HEK293 (cell line): Measurements from ENCODE around the gene AGAP1.

ENCODE experiments used
- CTCF ChIA-PET: fragments of 350-600 bp; formaldehyde crosslinking; extraction: SDS; loops from one replicate; lab custom pipeline; 2021; ENCODE audit warnings: antibody characterized with exemption; lab: Yijun Ruan, JAX
- POLR2A ChIA-PET: fragments of 300-600 bp; formaldehyde crosslinking; extraction: SDS; loops from one replicate; lab custom pipeline; 2020; ENCODE audit warnings: antibody characterized with exemption, inconsistent platforms; lab: Yijun Ruan, JAX
- H3K27ac ChIP-seq: fragments of 200-500 bp; sonication (Bioruptor generic); 2 replicates; pipeline ENCODE4 v1.5.1; 2014; ENCODE audit warnings: low read depth, low read length, control low read depth, inconsistent platforms; ENCODE audit errors: extremely low read depth
- H3K36me3 ChIP-seq, 2 experiments: fragments of 200-500 bp in 1 of 2; sonication (Bioruptor generic) in 1 of 2; 1 replicate in 1 of 2; 2 replicates in 1 of 2; pipeline ENCODE4 v1.5.1; 2014 to 2017; ENCODE audit warnings: inconsistent platforms in 2 of 2, low read length in 2 of 2; ENCODE audit not compliant: control insufficient read depth in 2 of 2, insufficient read depth in 1 of 2
- H3K4me1 ChIP-seq: fragments of 200-500 bp; sonication (Bioruptor generic); 2 replicates; pipeline ENCODE4 v1.5.1; 2014; ENCODE audit warnings: mild to moderate bottlenecking, low read length, inconsistent platforms; ENCODE audit not compliant: control insufficient read depth, insufficient read depth
- H3K4me3 ChIP-seq: 2 replicates; pipeline ENCODE4 v1.5.1; 2011; ENCODE audit warnings: low read depth, mild to moderate bottlenecking, control low read depth, low read length, moderate library complexity
- H3K9me3 ChIP-seq: fragments of 200-500 bp; sonication (Bioruptor generic); 2 replicates; pipeline ENCODE4 v1.5.1; 2014; ENCODE audit warnings: low read depth, low read length, inconsistent platforms; ENCODE audit not compliant: control insufficient read depth, insufficient read depth
- HOXD13 ChIP-seq: sonication (generic); formaldehyde crosslinking; IDR thresholded peaks from 2 replicates; pipeline ENCODE4 v1.8.0; 2022; ENCODE audit warnings: missing genetic modification reagents, borderline replicate concordance
- KLF16 ChIP-seq: fragments of 450-650 bp; formaldehyde crosslinking; IDR thresholded peaks from 2 replicates; pipeline ENCODE4 v1.5.1; 2017; ENCODE audit warnings: missing biosample characterization, missing genetic modification characterization
- KLF9 ChIP-seq: fragments of 450-650 bp; formaldehyde crosslinking; IDR thresholded peaks from 2 replicates; pipeline ENCODE4 v1.5.1; 2016; ENCODE audit warnings: missing biosample characterization, missing genetic modification characterization, low read depth
- RBAK ChIP-seq: fragments of 450-650 bp; formaldehyde crosslinking; IDR thresholded peaks from 2 replicates; pipeline ENCODE4 v1.5.1; 2016; ENCODE audit warnings: missing biosample characterization, missing genetic modification characterization
- SALL2 ChIP-seq: fragments of 450-650 bp; formaldehyde crosslinking; IDR thresholded peaks from 2 replicates; pipeline ENCODE4 v1.5.0; 2017; ENCODE audit warnings: missing biosample characterization, mild to moderate bottlenecking, missing genetic modification characterization, borderline replicate concordance
- TCF7L2 ChIP-seq: IDR thresholded peaks from 2 replicates; pipeline ENCODE4 v1.6.1; 2011; ENCODE audit warnings: low read depth, mild to moderate bottlenecking, inconsistent platforms, low read length, moderate library complexity, borderline replicate concordance
- TRIM28 ChIP-seq: IDR thresholded peaks from 2 replicates; pipeline ENCODE4 v1.6.1; 2011; ENCODE audit warnings: low read length, control low read depth, borderline replicate concordance
- ZFP41 ChIP-seq: fragments of 450-650 bp; formaldehyde crosslinking; IDR thresholded peaks from 2 replicates; pipeline ENCODE4 v1.5.1; 2016; ENCODE audit warnings: missing biosample characterization, missing genetic modification characterization, borderline replicate concordance
- ZNF155 ChIP-seq: fragments of 450-650 bp; formaldehyde crosslinking; IDR thresholded peaks from 2 replicates; pipeline ENCODE4 v1.5.1; 2016; ENCODE audit warnings: missing biosample characterization, missing genetic modification characterization
- ZNF223 ChIP-seq: fragments of 450-650 bp; formaldehyde crosslinking; IDR thresholded peaks from 2 replicates; pipeline ENCODE4 v1.5.1; 2016; ENCODE audit warnings: missing biosample characterization, missing genetic modification characterization
- ZNF23 ChIP-seq: fragments of 450-650 bp; formaldehyde crosslinking; IDR thresholded peaks from 2 replicates; pipeline ENCODE4 v1.5.1; 2016; ENCODE audit warnings: missing biosample characterization, missing genetic modification characterization, borderline replicate concordance
- ZNF423 ChIP-seq: fragments of 450-650 bp; formaldehyde crosslinking; IDR thresholded peaks from 2 replicates; pipeline ENCODE4 v1.5.1; 2016; ENCODE audit warnings: missing biosample characterization, missing genetic modification characterization
- ZNF555 ChIP-seq: fragments of 450-650 bp; formaldehyde crosslinking; conservative IDR thresholded peaks from 2 replicates; pipeline ENCODE4 v1.5.1; 2017; ENCODE audit warnings: missing biosample characterization, mild to moderate bottlenecking, missing genetic modification characterization, inconsistent platforms
- ZNF610 ChIP-seq: fragments of 450-650 bp; formaldehyde crosslinking; IDR thresholded peaks from 2 replicates; pipeline ENCODE4 v1.5.1; 2016; ENCODE audit warnings: missing biosample characterization, missing genetic modification characterization, borderline replicate concordance
- ZNF621 ChIP-seq: fragments of 450-650 bp; formaldehyde crosslinking; IDR thresholded peaks from 2 replicates; pipeline ENCODE4 v1.5.1; 2017; ENCODE audit warnings: missing biosample characterization, missing genetic modification characterization
- ZNF664 ChIP-seq: fragments of 450-650 bp; formaldehyde crosslinking; IDR thresholded peaks from 2 replicates; pipeline ENCODE4 v1.5.1; 2016; ENCODE audit warnings: missing biosample characterization, missing genetic modification characterization
- ZNF670 ChIP-seq: fragments of 450-650 bp; formaldehyde crosslinking; IDR thresholded peaks from 2 replicates; pipeline ENCODE4 v1.5.1; 2016; ENCODE audit warnings: missing biosample characterization, missing genetic modification characterization, low read depth
- ZNF792 ChIP-seq: fragments of 450-650 bp; formaldehyde crosslinking; IDR thresholded peaks from 2 replicates; pipeline ENCODE4 v1.5.1; 2016; ENCODE audit warnings: missing biosample characterization, missing genetic modification characterization
- ZNF830 ChIP-seq: fragments of 450-650 bp; IDR thresholded peaks from 2 replicates; pipeline ENCODE4 v1.5.0; 2018; ENCODE audit warnings: missing biosample characterization, missing genetic modification characterization, low read depth, mild to moderate bottlenecking, moderate library complexity
- ZNF837 ChIP-seq: fragments of 450-650 bp; formaldehyde crosslinking; IDR thresholded peaks from 2 replicates; pipeline ENCODE4 v1.5.1; 2016; ENCODE audit warnings: missing biosample characterization, missing genetic modification characterization
- ZNF843 ChIP-seq: fragments of 450-650 bp; formaldehyde crosslinking; IDR thresholded peaks from 2 replicates; pipeline ENCODE4 v1.5.1; 2016; ENCODE audit warnings: missing biosample characterization, missing genetic modification characterization
- ZXDB ChIP-seq: fragments of 450-650 bp; formaldehyde crosslinking; IDR thresholded peaks from 2 replicates; pipeline ENCODE4 v1.5.1; 2016; ENCODE audit warnings: missing biosample characterization, missing genetic modification characterization
- TF ChIP-seq, protein P1 (sequence below): fragments of 450-650 bp; formaldehyde crosslinking; IDR thresholded peaks from 2 replicates; pipeline ENCODE4; 2016; ENCODE audit warnings: missing biosample characterization, missing genetic modification characterization
- TF ChIP-seq, protein P2 (sequence below): fragments of 450-650 bp; formaldehyde crosslinking; IDR thresholded peaks from 2 replicates; pipeline ENCODE4 v1.5.1; 2016; ENCODE audit warnings: missing biosample characterization, missing genetic modification characterization
- TF ChIP-seq, protein P3 (sequence below): fragments of 450-650 bp; formaldehyde crosslinking; IDR thresholded peaks from 2 replicates; pipeline ENCODE4 v1.5.1; 2016; ENCODE audit warnings: missing biosample characterization, missing genetic modification characterization, borderline replicate concordance

Gene AGAP1

DNA sequence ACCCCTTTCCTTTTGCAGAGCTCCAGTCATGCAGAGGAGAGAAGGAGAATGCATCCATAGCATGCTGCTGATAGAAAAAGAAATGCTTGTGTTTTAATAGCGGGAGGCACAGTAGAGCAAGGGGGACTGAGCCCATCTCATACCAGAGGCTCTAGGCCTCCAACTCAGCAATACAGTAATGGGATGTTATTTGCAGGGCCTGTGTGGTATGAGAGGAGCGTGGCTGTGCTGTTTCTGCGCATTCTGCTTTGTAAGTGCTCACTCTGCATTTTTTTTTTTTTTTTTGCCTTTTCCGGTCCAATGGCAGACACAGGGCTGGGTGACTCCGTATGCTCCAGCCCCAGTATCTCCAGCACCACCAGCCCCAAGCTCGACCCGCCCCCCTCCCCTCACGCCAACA, 474.3 kb downstream of the AGAP1 start (continued):
- TF ChIP-seq, protein P1, sequence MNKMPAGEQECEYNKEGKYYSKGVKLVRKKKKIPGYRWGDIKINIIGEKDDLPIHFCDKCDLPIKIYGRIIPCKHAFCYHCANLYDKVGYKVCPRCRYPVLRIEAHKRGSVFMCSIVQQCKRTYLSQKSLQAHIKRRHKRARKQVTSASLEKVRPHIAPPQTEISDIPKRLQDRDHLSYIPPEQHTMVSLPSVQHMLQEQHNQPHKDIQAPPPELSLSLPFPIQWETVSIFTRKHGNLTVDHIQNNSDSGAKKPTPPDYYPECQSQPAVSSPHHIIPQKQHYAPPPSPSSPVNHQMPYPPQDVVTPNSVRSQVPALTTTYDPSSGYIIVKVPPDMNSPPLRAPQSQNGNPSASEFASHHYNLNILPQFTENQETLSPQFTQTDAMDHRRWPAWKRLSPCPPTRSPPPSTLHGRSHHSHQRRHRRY (tag by site-specific recombination), result no peak
- TF ChIP-seq RBAK (no peak), ZNF670 (tag by site-specific recombination) (no peak), KLF16 (tag by site-specific recombination) (no peak)

DNA sequence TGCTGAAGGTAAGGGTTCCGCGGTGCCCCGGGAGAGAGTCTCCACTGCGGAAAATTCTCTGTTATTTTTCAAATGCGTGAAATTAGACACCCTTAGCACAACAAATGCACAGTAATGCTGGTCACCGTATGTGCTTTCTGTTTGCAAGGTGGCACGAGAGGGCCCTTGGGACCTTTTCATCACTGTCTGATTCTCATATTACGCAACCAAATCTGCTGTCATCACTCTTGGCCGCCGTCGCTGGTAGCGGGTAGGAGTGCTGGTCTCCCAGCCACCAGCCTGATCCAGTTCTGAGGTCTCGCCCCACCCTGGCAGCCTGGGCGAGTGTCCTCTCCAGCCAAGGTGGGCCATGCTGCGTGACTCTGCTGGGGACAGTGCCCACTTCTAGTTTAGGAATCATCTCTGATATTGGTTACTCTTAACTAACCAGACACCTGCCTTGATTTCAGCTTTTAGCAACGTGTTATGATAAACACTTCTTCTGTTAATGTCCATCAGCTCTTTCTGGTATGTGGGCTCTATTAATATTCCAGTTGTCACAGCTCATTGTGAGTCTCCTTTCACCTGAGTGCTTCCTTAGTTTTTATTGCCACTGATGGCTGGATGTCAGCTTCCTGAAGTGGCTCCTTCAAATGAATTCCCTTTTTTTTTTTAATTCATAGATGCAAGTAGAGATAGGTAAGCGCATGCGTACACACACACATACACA, 474.9 kb downstream of the AGAP1 start:
- POLR2A ChIA-PET, result no interaction called here

DNA sequence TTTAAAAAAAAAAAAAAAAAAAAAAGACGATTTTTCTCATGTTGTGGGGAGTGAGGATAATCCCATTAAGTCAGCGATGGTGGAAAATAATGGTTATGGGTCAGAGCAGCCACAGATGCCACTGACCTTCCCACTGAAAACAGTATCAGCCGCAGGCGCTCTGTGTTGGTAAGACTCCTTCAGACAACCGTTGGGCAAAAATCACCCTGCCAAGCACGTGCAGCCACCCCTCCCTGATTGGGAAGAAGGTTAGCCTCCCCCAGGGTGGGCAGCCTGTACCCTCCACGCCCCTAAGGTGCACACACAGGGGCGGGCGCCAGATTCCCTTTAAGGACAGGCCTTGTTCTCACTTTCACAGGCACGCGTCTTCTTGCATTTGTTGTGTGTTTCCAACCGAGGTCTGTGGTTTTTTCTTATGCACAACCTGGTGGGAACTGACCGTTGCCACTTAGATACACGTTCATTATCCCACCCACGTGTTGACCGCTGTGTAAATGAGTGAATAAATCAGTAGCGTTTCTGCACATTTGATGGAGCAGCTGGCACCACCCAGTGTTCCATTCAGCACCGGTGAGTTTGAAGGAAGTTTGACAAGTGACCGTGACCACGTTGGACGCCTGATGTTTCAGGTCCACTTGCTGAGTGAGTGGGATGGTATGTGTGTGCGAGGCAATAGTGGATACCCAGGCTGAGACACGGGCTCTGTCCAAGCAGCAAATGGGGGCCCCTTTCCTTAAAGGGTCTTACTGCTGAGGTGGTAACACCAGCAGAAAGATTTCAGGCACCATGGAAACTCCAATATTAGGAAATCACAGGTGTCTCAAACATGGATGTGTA, 476.6 kb downstream of the AGAP1 start:
- no peaks in the 10 kb centered on the region for H3K9me3 ChIP-seq
- H3K4me3 ChIP-seq, result no peak overlapping the region
- TF ChIP-seq ZNF837 (no peak), ZNF621 (tag by site-specific recombination) (no peak), ZNF664 (tag by site-specific recombination) (no peak)
- CTCF ChIA-PET, result no interaction called here
- POLR2A ChIA-PET, result no interaction called here
- H3K36me3 ChIP-seq, result peaks cover 0 to 24% of the 10 kb centered on the region in 2 experiments; a peak in 2 of 3 replicates
- no peaks in the 10 kb centered on the region for H3K4me1 ChIP-seq
- H3K27ac ChIP-seq, result no peak overlapping the region

More for the DNA sequence above, 474.9 kb downstream of the AGAP1 start:
- CTCF ChIA-PET, result interaction anchor here (1.2 kb wide), 1 partner anchor 30 kb away, joined by 6 read pairs; no protein-coding TSS in a partner anchor
- no peaks in the 10 kb centered on the region for H3K4me1 ChIP-seq
- TF ChIP-seq ZNF610 (tag by site-specific recombination) (no peak), TCF7L2 (no peak), ZNF223 (tag by site-specific recombination) (no peak), ZNF23 (tag by site-specific recombination) (no peak), ZXDB (tag by site-specific recombination) (no peak), HOXD13 (no peak), KLF9 (tag by site-specific recombination) (no peak), ZNF830 (no peak), ZNF155 (tag by site-specific recombination) (no peak), ZNF843 (tag by site-specific recombination) (no peak), TRIM28 (no peak), ZNF555 (tag by site-specific recombination) (no peak), ZNF792 (no peak), ZFP41 (tag by site-specific recombination) (no peak), ZNF423 (tag by site-specific recombination) (no peak), SALL2 (tag by site-specific recombination) (no peak)
- TF ChIP-seq, protein P2, sequence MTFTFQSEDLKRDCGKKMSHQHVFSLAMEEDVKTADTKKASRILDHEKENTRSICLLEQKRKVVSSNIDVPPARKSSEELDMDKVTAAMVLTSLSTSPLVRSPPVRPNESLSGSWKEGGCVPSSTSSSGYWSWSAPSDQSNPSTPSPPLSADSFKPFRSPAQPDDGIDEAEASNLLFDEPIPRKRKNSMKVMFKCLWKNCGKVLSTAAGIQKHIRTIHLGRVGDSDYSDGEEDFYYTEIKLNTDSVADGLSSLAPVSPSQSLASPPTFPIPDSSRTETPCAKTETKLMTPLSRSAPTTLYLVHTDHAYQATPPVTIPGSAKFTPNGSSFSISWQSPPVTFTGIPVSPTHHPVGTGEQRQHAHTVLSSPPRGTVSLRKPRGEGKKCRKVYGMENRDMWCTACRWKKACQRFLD (tag by site-specific recombination), result no peak
- TF ChIP-seq, protein P3, sequence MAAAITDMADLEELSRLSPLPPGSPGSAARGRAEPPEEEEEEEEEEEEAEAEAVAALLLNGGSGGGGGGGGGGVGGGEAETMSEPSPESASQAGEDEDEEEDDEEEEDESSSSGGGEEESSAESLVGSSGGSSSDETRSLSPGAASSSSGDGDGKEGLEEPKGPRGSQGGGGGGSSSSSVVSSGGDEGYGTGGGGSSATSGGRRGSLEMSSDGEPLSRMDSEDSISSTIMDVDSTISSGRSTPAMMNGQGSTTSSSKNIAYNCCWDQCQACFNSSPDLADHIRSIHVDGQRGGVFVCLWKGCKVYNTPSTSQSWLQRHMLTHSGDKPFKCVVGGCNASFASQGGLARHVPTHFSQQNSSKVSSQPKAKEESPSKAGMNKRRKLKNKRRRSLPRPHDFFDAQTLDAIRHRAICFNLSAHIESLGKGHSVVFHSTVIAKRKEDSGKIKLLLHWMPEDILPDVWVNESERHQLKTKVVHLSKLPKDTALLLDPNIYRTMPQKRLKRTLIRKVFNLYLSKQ (tag by site-specific recombination), result no peak
- TF ChIP-seq, protein P1 (tag by site-specific recombination), result no peak
- no peak overlapping the region for H3K4me3 ChIP-seq
- H3K36me3 ChIP-seq, result peaks cover 0 to 22% of the 10 kb centered on the region in 2 experiments; a peak in 2 of 3 replicates
- H3K9me3 ChIP-seq, result no peaks in the 10 kb centered on the region
- H3K27ac ChIP-seq, result no peak overlapping the region
